Left forelimb (tissue), 1 donor: ENCODE measurements around the gene MTTP.

ENCODE experiments used
- DNase-seq: peaks from one replicate; pipeline ENCODE4 v3.0.0-alpha.2; 2018; ENCODE audit warnings: low spot score

MTTP gene

DNA sequence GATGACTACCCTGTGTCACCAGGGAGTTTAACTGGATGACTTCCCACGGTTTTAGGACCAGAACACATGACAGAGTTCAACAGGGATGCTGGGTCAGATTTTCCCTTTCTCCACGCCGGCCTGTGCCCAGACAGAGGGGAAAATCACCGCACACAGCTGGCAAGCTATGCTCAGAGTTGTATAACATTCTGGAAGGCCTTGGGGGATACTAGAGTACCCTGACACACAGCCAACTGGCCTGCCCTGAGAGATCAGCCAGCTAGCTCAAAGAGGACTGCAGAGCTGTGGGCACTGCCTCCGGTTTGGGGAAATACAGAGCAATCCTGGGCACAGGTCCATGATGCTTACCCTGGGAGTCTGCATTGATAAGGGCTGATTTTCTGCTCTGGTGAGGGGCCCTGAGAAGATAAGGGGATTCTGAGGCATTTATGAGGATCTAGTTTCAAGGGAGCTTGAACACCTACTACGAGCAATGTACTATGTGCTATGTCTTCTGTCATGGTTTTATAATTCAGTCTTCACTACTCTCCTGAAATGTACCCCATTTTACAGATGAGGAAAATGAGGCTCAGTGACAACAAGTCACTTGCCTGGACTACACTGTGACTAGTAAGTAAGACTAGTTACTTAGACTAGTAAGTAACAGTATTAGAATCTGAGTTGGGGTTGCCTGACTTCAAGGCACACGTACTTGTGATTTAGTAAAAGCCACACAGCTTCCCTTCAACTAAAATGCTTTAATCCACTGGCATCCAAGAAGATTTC lies 68.3 kb downstream of the MTTP start:
- DNase-seq = no peak

DNA sequence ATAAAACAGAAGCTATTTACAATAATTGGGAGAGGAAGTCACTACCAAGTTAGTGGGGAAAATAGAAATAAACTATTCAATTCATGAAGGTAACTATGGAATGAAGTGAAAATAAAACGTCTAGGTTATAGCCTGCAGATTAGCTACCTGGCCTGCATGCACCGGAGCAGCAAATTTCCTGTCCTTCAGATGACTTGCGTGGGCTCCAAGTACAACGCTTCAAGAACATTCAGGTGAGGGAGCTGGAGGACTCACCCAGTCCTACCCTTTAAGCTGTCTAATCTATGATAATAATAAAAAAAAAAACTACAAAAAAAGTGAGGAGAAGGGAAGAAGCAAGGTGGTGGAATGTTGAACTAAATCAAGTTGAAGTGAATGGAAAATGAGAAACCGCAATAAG lies 69.8 kb downstream of the MTTP start:
- DNase-seq = no peak

DNA sequence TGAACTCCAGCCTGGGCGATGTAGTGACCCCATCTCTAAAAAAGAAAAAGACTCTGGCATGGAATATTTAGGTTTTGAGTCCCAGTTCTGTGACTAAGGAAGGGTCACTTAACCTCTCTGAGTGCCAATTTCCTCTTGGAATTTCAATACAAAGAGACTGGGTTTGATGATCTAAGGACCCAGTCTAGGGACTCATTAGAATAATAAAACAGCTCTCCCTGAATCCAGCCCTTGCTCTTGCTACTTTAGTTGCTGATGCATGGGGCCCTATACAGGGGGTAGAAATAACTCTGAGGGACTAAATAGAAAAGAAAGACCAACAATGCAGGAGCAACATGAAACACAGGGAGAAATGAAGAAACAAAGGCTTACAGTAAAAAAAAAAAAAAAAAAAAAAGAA lies 70.4 kb downstream of the MTTP start:
- DNase-seq = no peak

GRCh38 chr4:99645638-99646037 lies 71.0 kb downstream of the MTTP start:
- no peak for DNase-seq

GRCh38 chr4:99647071-99647470 lies 72.4 kb downstream of the MTTP start:
- no peak for DNase-seq

DNA sequence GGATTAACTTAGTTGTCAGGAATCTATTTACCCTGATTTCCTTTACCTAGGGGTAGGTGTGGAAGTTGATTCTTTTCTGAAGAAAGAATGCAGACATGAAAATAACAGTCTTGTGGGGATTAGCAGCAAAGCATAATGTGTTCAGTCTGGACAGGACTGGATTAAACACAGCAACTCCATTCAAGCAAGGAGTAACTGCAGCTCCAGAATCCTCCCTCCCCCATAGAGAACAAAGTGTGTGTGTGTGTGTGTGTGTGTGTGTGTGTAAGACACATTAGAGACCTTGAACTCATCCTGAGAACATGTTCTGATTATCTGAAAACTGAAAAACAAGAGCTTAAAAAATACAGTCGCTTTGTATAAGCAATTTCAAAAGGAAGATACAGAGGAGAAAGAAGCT lies 73.7 kb downstream of the MTTP start:
- no peak for DNase-seq

DNA sequence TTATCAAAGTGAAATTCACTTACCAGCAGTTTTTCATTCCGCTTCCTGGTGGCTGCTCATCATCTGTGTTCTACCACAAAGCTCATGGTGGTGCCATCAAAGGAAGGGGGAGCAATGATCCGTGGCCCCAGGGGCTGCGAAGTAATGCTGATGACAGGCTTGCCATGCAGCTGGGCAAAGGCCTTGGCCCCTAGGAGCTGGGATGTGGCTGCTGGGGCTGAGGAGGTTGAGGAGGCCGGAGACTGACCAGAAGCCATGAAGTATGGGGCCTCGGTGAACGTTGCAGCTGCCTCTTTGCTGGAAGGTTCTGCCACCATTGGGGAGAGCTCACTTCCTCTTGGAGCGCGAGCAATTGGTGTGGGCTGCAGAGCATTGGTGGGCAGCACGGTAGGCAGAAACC lies 74.6 kb downstream of the MTTP start:
- DNase-seq = no peak

DNA sequence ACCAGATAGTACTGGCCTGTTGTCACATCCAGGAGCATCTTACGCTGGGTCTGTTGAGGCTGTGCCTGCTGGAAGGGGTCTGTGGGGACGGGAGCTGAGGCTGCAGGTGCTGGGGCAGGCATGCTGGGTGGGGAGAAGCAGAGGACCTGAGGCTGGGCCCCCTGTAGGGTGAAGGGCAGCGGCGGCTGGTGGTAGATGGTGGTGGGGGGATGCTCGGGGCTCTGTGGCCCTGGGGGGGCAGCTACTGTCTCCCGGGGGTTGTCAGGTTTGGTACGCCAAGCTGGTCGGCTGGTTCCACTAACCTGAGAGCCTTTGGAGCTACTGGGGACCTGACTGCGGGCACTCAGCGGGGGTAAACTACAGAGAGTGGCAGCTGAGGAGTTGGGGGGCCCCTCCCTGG lies 75.2 kb downstream of the MTTP start:
- DNase-seq = no peak

DNA sequence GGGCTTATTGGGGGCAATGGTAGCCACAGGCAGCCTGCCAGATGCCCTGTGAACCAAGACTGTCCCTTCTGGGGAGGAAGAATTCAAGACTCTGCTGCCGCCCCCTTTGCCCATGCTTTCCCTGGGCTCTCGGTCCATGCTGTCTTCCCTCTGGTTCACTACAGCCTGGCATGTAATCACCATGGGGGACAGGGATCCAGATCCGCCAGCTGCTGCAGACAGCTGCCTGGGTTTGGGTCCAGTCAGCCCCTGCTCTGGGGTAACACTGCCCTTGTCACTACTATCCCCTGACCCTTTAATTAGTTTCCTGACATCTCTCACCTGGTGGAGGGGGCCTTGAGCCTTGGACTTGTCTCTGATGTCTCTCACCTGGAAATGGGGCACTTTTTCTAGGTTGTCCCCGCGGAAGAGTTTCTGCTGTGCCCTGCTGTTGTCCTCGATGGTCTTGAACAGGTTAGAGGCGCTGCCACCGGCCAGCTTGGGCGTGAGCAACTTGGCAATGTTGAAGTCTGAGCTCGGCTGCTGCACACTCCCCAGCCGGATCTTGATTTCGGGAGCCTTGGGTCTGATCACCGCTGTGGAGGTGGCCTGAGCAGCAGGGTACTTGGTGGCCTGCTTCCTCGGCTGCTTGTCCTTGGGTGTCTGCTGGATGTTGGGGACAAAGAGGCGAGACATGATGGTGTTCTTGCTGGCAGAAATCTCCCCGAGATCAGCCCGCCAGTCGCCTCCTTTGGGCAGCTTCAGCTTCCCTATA lies 76.6 kb downstream of the MTTP start:
- DNase-seq = no peak

DNA sequence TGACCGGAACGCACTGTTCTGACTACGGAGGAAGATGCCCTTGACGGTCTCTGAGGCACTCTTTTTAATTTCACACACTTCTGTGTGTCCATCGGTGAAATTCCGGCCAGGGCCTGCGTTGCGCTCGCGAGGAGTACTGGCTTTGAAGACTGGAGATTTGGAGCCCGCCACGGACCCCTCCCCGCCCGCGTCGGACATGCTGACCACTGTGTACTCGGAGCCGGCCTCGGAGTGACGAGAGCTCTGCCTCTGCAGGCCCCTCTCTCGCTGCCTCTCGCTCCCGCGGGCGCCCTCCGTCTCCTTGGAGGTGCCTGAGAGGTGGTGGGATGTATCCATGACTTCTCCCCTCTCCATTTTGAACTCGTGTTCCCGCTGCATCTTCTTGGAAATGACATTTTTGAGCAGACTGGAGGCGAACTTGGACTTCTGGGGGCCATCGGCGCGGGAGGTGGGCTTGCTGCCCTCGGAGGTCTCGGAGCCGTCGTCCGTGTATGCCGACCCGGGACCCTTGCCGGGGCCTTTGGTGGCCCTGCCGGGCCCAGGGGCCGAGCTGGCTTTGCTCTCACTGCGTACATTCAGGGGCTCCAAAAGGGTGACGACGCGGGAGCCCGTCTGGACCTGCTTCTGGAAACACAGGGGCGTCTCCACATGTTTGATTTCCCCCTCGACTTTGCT lies 77.3 kb downstream of the MTTP start:
- no peak for DNase-seq

DNA sequence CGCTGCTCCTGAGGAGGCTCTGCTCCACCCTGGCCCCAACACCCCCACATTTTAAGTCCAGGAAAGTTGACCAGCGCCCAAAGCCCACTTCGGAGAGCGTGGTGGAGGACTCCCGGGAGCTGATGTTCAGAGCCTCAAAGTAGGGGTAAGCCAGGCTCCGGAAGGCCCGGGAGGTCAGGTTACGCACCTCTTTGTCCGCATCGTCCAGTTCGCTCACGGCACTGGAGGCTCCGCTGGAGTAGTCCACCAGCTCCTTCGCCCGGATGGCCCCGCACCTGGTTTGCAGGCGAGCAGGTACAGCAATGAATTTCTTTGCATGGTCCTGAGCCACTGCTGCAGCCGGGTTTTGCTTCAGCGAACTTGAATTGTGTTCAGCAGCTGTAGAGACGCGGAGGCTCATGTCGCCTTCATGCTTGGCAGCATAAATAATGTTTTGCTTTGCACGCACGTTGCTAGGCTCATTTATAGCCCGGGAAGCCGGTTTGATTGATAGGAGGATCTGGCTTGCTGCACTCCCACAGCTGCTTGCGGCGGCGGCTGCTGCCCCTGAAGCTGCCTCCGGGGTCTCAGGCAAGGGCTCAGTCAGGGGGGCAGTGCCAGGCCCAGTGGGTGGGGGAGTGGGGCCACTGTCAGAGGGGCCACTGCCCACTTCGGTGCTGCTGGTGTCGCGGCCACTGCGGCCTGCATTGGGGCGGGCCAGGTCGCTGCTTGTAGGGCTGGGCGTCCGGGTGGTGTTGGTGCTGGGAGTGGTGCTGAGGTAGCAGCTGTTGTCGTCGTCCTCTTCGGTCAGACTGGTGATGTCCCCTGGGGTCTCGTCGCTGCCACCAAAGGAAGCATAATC lies 78.2 kb downstream of the MTTP start:
- peak; percentile 81 for DNase-seq

GRCh38 chr4:99653916-99654315 lies 79.3 kb downstream of the MTTP start:
- DNase-seq = no peak

- no peak for DNase-seq
Observed at GRCh38 chr4:99654361-99654761, 79.7 kb downstream of the MTTP start.

GRCh38 chr4:99655308-99656081 lies 80.9 kb downstream of the MTTP start:
- no peak for DNase-seq

DNA sequence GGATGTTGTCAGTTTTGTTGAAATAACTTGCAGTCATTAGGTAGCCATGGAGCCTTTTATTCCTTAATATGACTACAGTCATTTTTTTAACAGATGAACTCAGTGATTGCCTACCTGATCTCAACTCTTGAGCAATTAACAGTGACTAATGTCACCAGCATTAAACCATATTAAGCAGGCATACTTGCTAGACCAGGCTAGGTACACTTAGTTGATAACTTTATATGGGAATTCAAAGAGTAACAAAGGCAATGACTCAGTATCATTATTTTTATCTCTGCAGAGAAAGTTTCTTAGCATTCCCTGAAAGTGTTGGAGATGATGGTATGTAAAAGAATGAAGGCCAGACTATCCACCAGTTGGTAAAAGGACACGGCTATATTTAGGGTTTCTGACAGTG lies 83.2 kb downstream of the MTTP start, which contains the start of gene C4orf54:
Gene C4orf54 (minus strand): TSS at position 31 of the 400 bp plus-strand sequence. CDS start 3,180 bp downstream, outside the sequence.
- no peak for DNase-seq

- no peak for DNase-seq
Observed at GRCh38 chr4:99658666-99659065, 84.0 kb downstream of the MTTP start.

GRCh38 chr4:99661907-99662306 lies 87.3 kb downstream of the MTTP start:
- DNase-seq = no peak

- DNase-seq = no peak
Observed at GRCh38 chr4:99664716-99665115, 90.1 kb downstream of the MTTP start.

DNA sequence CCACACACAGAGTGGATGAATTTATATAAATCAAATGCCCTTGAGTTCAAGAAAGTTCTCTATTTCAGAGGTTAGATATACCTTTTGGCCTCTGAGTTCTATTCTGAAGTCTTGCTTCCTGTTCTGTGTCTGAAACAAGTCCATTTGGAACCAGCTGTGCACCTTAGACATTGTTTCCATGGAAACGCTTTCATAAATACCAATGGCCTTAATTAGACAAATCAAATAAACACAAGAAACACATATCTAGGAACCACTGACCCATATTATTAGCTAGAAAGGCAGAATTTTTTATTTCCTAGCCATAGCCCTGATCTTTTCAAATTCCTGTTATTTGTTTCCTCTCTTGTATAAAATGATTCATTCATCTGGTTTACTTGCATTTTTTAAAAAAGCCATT lies 91.4 kb downstream of the MTTP start:
- no peak for DNase-seq

DNA sequence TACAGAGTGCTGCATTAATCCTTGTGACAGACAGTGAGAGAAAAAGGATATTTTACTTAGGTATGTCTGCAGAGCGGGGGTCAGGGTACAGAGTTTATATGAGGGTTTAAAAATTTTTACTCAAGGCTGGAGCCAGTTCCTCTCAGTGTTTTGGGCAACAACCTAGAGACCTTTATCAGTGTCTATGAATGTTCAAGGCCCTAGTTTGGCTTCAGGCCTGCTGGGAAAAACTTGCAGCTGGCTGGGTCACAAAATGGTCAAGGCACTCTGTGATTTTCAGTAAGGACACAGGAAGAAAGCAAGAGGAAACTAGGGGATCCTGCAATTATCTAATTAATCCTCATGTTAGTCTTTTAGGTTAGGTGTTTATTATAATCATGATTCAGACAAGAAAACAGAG lies 93.8 kb downstream of the MTTP start:
- no peak for DNase-seq

DNA sequence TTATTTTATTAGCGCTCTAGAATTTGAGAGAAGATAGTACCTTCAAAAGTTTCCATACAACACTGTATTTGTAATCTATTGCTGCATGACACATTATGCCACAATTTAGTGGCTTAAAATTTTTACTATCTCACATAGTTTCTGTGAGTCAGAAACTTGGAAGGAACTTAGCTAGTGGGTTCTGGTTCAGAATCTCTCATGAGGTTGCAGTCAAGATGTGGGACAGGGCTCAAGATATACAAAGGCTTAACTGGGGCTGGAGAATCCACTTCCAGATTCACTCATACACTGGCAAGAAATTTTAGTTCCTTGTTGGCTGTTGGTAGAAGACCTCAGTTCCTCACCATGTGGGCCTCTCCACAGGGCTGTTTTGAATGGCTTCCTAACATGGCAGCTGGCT lies 94.5 kb downstream of the MTTP start:
- DNase-seq = no peak
